HepG2 (cell line): ENCODE results near the gene MEGF11. TPM values are rescaled to one million over a fixed set of nuclear protein-coding genes. Genes with fewer than 3 reads are reported as not detected.

Source experiments
- ATAC-seq: fragments of 200-7000 bp; cut with Tn5 transposase; 3 replicates; pipeline ENCODE4 v1.9.1; 2020; ENCODE audit warnings: mild to moderate bottlenecking, moderate library complexity
- BruUV-seq: library from RNA; stranded (reverse); fragments of 400-500 nt; replicated peaks from 2 replicates; lab custom pipeline; 2021; lab: Mats Ljungman, UMichigan
- CTCF ChIA-PET: fragments of 300-600 bp; formaldehyde crosslinking; extraction: SDS; loops from one replicate; lab custom pipeline; 2021; ENCODE audit warnings: low total read pairs, inconsistent platforms, low intra/inter-chr PET ratio; lab: Yijun Ruan, JAX
- POLR2A ChIA-PET: fragments of 350-600 bp; sonication (Branson Sonifier 250); formaldehyde crosslinking; loops from one replicate; lab custom pipeline; 2020; ENCODE audit warnings: antibody characterized with exemption, inconsistent platforms; lab: Yijun Ruan, JAX
- DNase-seq: peaks from one replicate; pipeline ENCODE4 v3.0.0-alpha.2; 2015; ENCODE audit warnings: low spot score
- FAIRE-seq: peaks from 3 replicates; lab custom pipeline; 2011; peaks lifted over from hg19 to GRCh38; lab: Jason Lieb, UNC
- H2AFZ ChIP-seq: one replicate; pipeline ENCODE4 v1.6.1; 2011; ENCODE audit warnings: low read length, inconsistent platforms
- H3K27ac ChIP-seq: fragments of 300-600 bp; 3 replicates; pipeline ENCODE4 v1.8.0; 2011; ENCODE audit warnings: mixed run types, mild to moderate bottlenecking, mixed read lengths, low read length, inconsistent platforms; ENCODE audit not compliant: insufficient read depth; ENCODE audit errors: extremely low read length
- H3K27me3 ChIP-seq, 2 experiments: fragments of 200-600 bp in 1 of 2; 2 replicates in 1 of 2; 3 replicates in 1 of 2; pipeline versions ENCODE4 v1.6.0 to v1.8.0; 2011; ENCODE audit warnings: low read length in 2 of 2, mild to moderate bottlenecking in 2 of 2, moderate library complexity in 2 of 2, inconsistent platforms in 1 of 2; ENCODE audit not compliant: insufficient read depth in 2 of 2, control insufficient read depth in 1 of 2
- H3K36me3 ChIP-seq, 2 experiments: fragments of 200-600 bp in 1 of 2; replicated peaks in 1 of 2; 2 replicates in 1 of 2; 3 replicates in 1 of 2; pipeline versions ENCODE4 v1.5.1 to v1.8.0; 2011; ENCODE audit warnings: low read length in 2 of 2, inconsistent platforms in 1 of 2; ENCODE audit not compliant: insufficient read depth in 2 of 2, control insufficient read depth in 1 of 2
- H3K4me1 ChIP-seq: 2 replicates; pipeline ENCODE4 v1.5.1; 2012; ENCODE audit warnings: low read length, inconsistent platforms; ENCODE audit not compliant: insufficient read depth
- H3K4me2 ChIP-seq: 2 replicates; pipeline ENCODE4 v1.6.0; 2011; ENCODE audit warnings: low read depth, low read length, inconsistent platforms
- H3K4me3 ChIP-seq, 3 experiments: fragments of 200-600 bp in 1 of 3; sonication (generic), shearing (Covaris generic) in 1 of 3; replicated peaks in 1 of 3; 2 replicates each; pipeline ENCODE4 v1.5.1; 2011 to 2016; ENCODE audit warnings: low read length in 3 of 3, inconsistent platforms in 2 of 3, low read depth in 2 of 3, mild to moderate bottlenecking in 2 of 3, control low read depth in 1 of 3, mixed read lengths in 1 of 3; ENCODE audit not compliant: insufficient read depth in 1 of 3
- H3K79me2 ChIP-seq: one replicate; pipeline ENCODE4 v1.6.1; 2011; ENCODE audit warnings: low read length, inconsistent platforms; ENCODE audit not compliant: insufficient read depth
- H3K9ac ChIP-seq: 2 replicates; pipeline ENCODE4 v1.6.0; 2011; ENCODE audit warnings: mild to moderate bottlenecking, low read depth, low read length, inconsistent platforms; ENCODE audit not compliant: insufficient read depth
- H3K9me3 ChIP-seq: 2 replicates; pipeline ENCODE4 v1.5.1; 2012; ENCODE audit warnings: mild to moderate bottlenecking, low read length
- H4K20me1 ChIP-seq: 2 replicates; pipeline ENCODE4 v1.6.0; 2011; ENCODE audit warnings: inconsistent platforms, mild to moderate bottlenecking, low read length, moderate library complexity; ENCODE audit not compliant: insufficient read depth
- BRCA1 ChIP-seq: sonication (generic); formaldehyde crosslinking; IDR thresholded peaks from 2 replicates; pipeline ENCODE4 v1.4.0; 2020; ENCODE audit warnings: missing genetic modification reagents
- CHD4 ChIP-seq: fragments of 200-600 bp; sonication (generic); IDR thresholded peaks from 2 replicates; pipeline ENCODE4 v1.7.0; 2017; ENCODE audit warnings: mild to moderate bottlenecking, low read length, borderline replicate concordance
- HIVEP1 ChIP-seq: sonication (generic); formaldehyde crosslinking; IDR thresholded peaks from 2 replicates; pipeline ENCODE4 v1.4.0; 2020; ENCODE audit warnings: mild to moderate bottlenecking, missing genetic modification reagents
- KAT7 ChIP-seq: IDR thresholded peaks from 2 replicates; pipeline ENCODE4 v1.6.1; 2018; ENCODE audit warnings: borderline replicate concordance, missing compliant biosample characterization
- MED8 ChIP-seq: sonication (generic); formaldehyde crosslinking; IDR thresholded peaks from 2 replicates; pipeline ENCODE4 v1.8.1; 2023; ENCODE audit warnings: mild to moderate bottlenecking, missing genetic modification reagents; ENCODE audit not compliant: insufficient replicate concordance
- MYNN ChIP-seq: sonication (generic); formaldehyde crosslinking; IDR thresholded peaks from 2 replicates; pipeline ENCODE4 v1.4.0; 2020; ENCODE audit warnings: mild to moderate bottlenecking, low read depth, missing genetic modification reagents
- PHF21A ChIP-seq: sonication (generic); formaldehyde crosslinking; IDR thresholded peaks from 2 replicates; pipeline ENCODE4 v1.5.0; 2020; ENCODE audit warnings: mild to moderate bottlenecking, missing genetic modification reagents
- RAD21 ChIP-seq: fragments of 450-650 bp; formaldehyde crosslinking; IDR thresholded peaks from 2 replicates; pipeline ENCODE4 v1.5.0; 2020; ENCODE audit warnings: mild to moderate bottlenecking
- RBM22 ChIP-seq: fragments of 200-400 bp; formaldehyde crosslinking; optimal IDR thresholded peaks from 2 replicates; pipeline ENCODE3; 2017; ENCODE audit warnings: mild to moderate bottlenecking, low read length, moderate library complexity
- REXO4 ChIP-seq: sonication (generic); formaldehyde crosslinking; IDR thresholded peaks from 2 replicates; pipeline ENCODE4 v1.8.0; 2022; ENCODE audit warnings: missing genetic modification reagents, mild to moderate bottlenecking, borderline replicate concordance
- SRSF4 ChIP-seq: fragments of 200-400 bp; formaldehyde crosslinking; IDR thresholded peaks from one replicate; pipeline ENCODE4 v1.6.1; 2018; ENCODE audit warnings: mild to moderate bottlenecking, low read depth, low read length, moderate library complexity; ENCODE audit not compliant: poor library complexity, severe bottlenecking
- ZIK1 ChIP-seq: sonication (generic); formaldehyde crosslinking; IDR thresholded peaks from 2 replicates; pipeline ENCODE4 v1.5.0; 2020; ENCODE audit warnings: mild to moderate bottlenecking, low read depth, missing genetic modification reagents, borderline replicate concordance
- ZNF224 ChIP-seq: sonication (generic); formaldehyde crosslinking; IDR thresholded peaks from 2 replicates; pipeline ENCODE4 v1.5.0; 2020; ENCODE audit warnings: mild to moderate bottlenecking, missing genetic modification reagents
- ZNF484 ChIP-seq: sonication (generic); formaldehyde crosslinking; IDR thresholded peaks from 2 replicates; pipeline ENCODE4 v1.5.1; 2020; ENCODE audit warnings: mild to moderate bottlenecking, low read depth, missing genetic modification reagents, borderline replicate concordance
- WGBS: methylation state at CpG from one replicate; pipeline ENCODE4 v1.1.6; 2017; ENCODE audit warnings: low lambda C conversion rate; 5-methylcytosine and 5-hydroxymethylcytosine counted together
- in situ Hi-C: cut with HindIII; loops from 2 replicates; pipeline ENCODE4 v1.10.0; 2017; ENCODE audit warnings: low pct_unique_long_range_greater_than_20kb; ENCODE audit not compliant: extremely low pct_ligation_motif_present
- intact Hi-C: fragments of 100-400 bp; cut with micrococcal nuclease; formaldehyde crosslinking; loops from one replicate; pipeline ENCODE4 v1.10.0; 2022; ENCODE audit not compliant: unreplicated experiment
- polyA plus RNA-seq, 8 experiments: library from polyadenylated mRNA; depleted of rRNA in 3 of 8; stranded (reverse) in 7 of 8; unstranded in 1 of 8; fragments of >200 nt; fragmentation: Illumina TruSeq in 4 of 8; extraction: Trizol in 4 of 8; gene quantifications; 2 replicates each; pipeline versions ENCODE4 v1.2.1 to v1.2.3, GENCODE V29; 2011 to 2016; ENCODE audit warnings: low read depth in 4 of 8, missing spikeins in 1 of 8, mixed read lengths in 1 of 8; ENCODE audit not compliant: insufficient read depth in 1 of 8
- total RNA-seq, 5 experiments: library from RNA; depleted of rRNA; stranded (reverse); fragments of >200 nt; fragmentation: Illumina TruSeq; extraction: Trizol; gene quantifications; 2 replicates each; pipeline ENCODE4 v1.2.3, GENCODE V29; 2016; ENCODE audit warnings: low read depth in 1 of 5
- TF ChIP-seq, protein P1 (sequence below): sonication (generic); formaldehyde crosslinking; IDR thresholded peaks from 2 replicates; pipeline ENCODE4 v1.4.0; 2020; ENCODE audit warnings: missing genetic modification reagents
- TF ChIP-seq, protein P2 (sequence below): sonication (generic); formaldehyde crosslinking; IDR thresholded peaks from 2 replicates; pipeline ENCODE4 v1.8.0; 2022; ENCODE audit warnings: mild to moderate bottlenecking, missing genetic modification reagents, moderate library complexity
- TF ChIP-seq, protein P3 (sequence below): sonication (generic); formaldehyde crosslinking; IDR thresholded peaks from 2 replicates; pipeline ENCODE4 v1.4.0; 2020; ENCODE audit warnings: missing genetic modification reagents, borderline replicate concordance

Gene MEGF11
- total and polyA plus RNA-seq, 2 of the 13 experiments (the other 11 are each of a cell fraction or from before 2014, with no cell fraction given), result not detected

DNA sequence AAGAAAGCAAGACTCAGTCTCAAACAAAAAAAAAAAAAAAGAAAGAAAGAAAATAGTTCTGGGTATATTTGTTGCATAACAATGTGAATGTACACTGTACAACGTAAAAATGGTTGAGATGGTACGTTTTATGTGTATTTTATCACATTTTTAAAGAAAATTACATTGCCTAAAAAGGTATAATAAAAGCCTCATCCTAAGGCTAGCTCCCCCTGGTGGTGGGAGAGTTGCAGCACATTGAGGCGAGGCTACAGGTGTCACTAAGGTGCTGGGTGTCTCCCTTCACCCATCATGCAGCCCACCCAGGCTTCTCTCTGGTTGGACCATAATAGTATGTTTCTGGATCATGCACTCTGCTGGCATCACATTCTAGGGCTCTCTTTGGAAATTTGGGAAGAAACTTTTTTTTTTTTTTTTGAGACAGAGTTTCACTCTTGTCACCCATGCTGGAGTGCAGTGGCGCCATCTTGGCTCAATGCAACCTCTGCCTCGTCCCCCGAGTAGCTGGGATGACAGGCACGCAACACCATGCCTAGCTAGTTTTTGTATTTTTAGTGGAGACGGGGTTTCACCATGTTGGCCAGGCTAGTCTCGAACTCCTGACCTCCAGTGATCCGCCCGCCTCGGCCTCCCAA, 396.6 kb downstream of the MEGF11 start (continued):
- TF ChIP-seq, protein P1, sequence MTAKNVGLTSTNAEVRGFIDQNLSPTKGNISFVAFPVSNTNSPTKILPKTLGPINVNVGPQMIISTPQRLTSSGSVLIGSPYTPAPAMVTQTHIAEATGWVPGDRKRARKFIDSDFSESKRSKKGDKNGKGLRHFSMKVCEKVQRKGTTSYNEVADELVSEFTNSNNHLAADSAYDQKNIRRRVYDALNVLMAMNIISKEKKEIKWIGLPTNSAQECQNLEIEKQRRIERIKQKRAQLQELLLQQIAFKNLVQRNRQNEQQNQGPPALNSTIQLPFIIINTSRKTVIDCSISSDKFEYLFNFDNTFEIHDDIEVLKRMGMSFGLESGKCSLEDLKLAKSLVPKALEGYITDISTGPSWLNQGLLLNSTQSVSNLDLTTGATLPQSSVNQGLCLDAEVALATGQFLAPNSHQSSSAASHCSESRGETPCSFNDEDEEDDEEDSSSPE, result no peak
- TF ChIP-seq ZNF224 (CRISPR knock-in tag), result no peak
- no peak for TF ChIP-seq PHF21A (CRISPR knock-in tag)
- TF ChIP-seq, protein P2, sequence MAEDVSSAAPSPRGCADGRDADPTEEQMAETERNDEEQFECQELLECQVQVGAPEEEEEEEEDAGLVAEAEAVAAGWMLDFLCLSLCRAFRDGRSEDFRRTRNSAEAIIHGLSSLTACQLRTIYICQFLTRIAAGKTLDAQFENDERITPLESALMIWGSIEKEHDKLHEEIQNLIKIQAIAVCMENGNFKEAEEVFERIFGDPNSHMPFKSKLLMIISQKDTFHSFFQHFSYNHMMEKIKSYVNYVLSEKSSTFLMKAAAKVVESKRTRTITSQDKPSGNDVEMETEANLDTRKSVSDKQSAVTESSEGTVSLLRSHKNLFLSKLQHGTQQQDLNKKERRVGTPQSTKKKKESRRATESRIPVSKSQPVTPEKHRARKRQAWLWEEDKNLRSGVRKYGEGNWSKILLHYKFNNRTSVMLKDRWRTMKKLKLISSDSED (CRISPR knock-in tag), result no peak
- TF ChIP-seq REXO4 (CRISPR knock-in tag), result no peak
- TF ChIP-seq RAD21 (CRISPR knock-in tag), result 0 out of 2 replicates have a peak, but pooled peaks have one; percentile 20
- TF ChIP-seq HIVEP1, result no peak
- TF ChIP-seq MYNN (CRISPR knock-in tag), result no peak
- no peak for TF ChIP-seq SRSF4
- TF ChIP-seq KAT7 (CRISPR knock-in tag), result no peak
- TF ChIP-seq, all 625 proteins: peak for 6

DNA sequence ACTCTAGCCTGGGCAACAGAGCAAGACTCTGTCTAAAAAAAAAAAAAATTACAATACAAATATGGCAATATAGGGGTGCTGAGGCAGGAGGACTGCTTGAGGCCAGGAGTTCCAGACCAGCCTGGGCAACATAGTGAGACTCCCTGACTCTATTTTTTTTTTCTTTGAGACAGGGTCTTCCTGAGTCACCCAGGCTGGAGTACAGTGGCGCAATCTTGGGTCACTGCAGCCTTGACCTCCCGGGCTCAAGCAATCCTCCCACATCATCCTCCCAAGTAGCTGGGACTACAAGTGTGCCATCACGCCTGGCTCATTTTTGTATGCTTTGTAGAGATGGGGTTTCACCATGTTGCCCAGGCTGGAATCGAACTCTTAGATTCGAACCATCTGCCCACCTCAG, 401.6 kb downstream of the MEGF11 start:
- POLR2A ChIA-PET, result no interaction called here
- ATAC-seq (no peak), DNase-seq (no peak), FAIRE-seq (no peak)
- no peaks in the 10 kb centered on the region for H3K9me3 ChIP-seq
- H3K79me2 ChIP-seq, result no peaks in the 10 kb centered on the region
- no peaks in the 10 kb centered on the region for H4K20me1 ChIP-seq
- BruUV-seq, result no TSS peak
- H3K4me1 ChIP-seq, result peaks cover 28% of the 10 kb centered on the region
- H3K9ac ChIP-seq, result no peak overlapping the region
- H3K4me2 ChIP-seq, result no peak overlapping the region
- no peaks in the 10 kb centered on the region for H3K27me3 ChIP-seq
- CTCF ChIA-PET, result no interaction called here
- in situ Hi-C loops, result loop anchor here (25.0 kb wide), 1 partner anchor 215 kb away; no protein-coding TSS in a partner anchor
- intact Hi-C loops, result no loop called here
- no peak overlapping the region for H3K4me3 ChIP-seq
- 31% methylated on average over 5 of the region's 5 CpGs for whole genome bisulfite sequencing
- no peak overlapping the region for H2AFZ ChIP-seq
- H3K27ac ChIP-seq, result no peak overlapping the region
- H3K36me3 ChIP-seq, result no peaks in the 10 kb centered on the region
- TF ChIP-seq CHD4 (no peak), BRCA1 (CRISPR knock-in tag) (no peak), ZNF484 (CRISPR knock-in tag) (no peak), ZIK1 (CRISPR knock-in tag) (no peak), MED8 (CRISPR knock-in tag) (no peak), RBM22 (no peak)
- TF ChIP-seq, protein P3, sequence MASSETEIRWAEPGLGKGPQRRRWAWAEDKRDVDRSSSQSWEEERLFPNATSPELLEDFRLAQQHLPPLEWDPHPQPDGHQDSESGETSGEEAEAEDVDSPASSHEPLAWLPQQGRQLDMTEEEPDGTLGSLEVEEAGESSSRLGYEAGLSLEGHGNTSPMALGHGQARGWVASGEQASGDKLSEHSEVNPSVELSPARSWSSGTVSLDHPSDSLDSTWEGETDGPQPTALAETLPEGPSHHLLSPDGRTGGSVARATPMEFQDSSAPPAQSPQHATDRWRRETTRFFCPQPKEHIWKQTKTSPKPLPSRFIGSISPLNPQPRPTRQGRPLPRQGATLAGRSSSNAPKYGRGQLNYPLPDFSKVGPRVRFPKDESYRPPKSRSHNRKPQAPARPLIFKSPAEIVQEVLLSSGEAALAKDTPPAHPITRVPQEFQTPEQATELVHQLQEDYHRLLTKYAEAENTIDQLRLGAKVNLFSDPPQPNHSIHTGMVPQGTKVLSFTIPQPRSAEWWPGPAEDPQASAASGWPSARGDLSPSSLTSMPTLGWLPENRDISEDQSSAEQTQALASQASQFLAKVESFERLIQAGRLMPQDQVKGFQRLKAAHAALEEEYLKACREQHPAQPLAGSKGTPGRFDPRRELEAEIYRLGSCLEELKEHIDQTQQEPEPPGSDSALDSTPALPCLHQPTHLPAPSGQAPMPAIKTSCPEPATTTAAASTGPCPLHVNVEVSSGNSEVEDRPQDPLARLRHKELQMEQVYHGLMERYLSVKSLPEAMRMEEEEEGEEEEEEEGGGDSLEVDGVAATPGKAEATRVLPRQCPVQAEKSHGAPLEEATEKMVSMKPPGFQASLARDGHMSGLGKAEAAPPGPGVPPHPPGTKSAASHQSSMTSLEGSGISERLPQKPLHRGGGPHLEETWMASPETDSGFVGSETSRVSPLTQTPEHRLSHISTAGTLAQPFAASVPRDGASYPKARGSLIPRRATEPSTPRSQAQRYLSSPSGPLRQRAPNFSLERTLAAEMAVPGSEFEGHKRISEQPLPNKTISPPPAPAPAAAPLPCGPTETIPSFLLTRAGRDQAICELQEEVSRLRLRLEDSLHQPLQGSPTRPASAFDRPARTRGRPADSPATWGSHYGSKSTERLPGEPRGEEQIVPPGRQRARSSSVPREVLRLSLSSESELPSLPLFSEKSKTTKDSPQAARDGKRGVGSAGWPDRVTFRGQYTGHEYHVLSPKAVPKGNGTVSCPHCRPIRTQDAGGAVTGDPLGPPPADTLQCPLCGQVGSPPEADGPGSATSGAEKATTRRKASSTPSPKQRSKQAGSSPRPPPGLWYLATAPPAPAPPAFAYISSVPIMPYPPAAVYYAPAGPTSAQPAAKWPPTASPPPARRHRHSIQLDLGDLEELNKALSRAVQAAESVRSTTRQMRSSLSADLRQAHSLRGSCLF, result no peak
